ENCODE results near the gene FBXL7.
A peak's percentile ranks its signal among the peaks of the same experiment; 100 is the strongest.

Gene FBXL7

GRCh38 chr5:15499528-15500324 is at the start of gene FBXL7:
Gene FBXL7 (plus strand): TSS chr5:15500180.
- H3K4me3 ChIP-seq (replicated peaks in 1 of 2; ENCODE audit: low read depth in 2 of 2, low read length in 2 of 2) = peak within 1 kb of the TSS; percentile 80 to 96
- DNase-seq (ENCODE audit: low read depth in 2 of 2) = peak; percentile 80 to 84
- no peak for TF ChIP-seq CTCF (IDR thresholded peaks at IDR 0.05; ENCODE audit: low read depth, low read length)

- H3K4me3 ChIP-seq (replicated peaks in 1 of 2; ENCODE audit: low read depth in 2 of 2, low read length in 2 of 2) = no peak overlapping the region
- DNase-seq (ENCODE audit: low read depth in 2 of 2) = no peak
- TF ChIP-seq CTCF (IDR thresholded peaks at IDR 0.05; ENCODE audit: low read depth, low read length) = no peak
Observed at GRCh38 chr5:15450473-15450872, 49.5 kb upstream of the FBXL7 start.

- no peak for TF ChIP-seq CTCF (IDR thresholded peaks at IDR 0.05; ENCODE audit: low read depth, low read length)
- no peak for DNase-seq (ENCODE audit: low read depth in 2 of 2)
Observed at GRCh38 chr5:15450949-15451348, 49.0 kb upstream of the FBXL7 start.

GRCh38 chr5:15452030-15452429 is 48.0 kb upstream of the FBXL7 start:
- no peak for DNase-seq (ENCODE audit: low read depth in 2 of 2)
- no peak for TF ChIP-seq CTCF (IDR thresholded peaks at IDR 0.05; ENCODE audit: low read depth, low read length)
- no peak overlapping the region for H3K4me3 ChIP-seq (replicated peaks in 1 of 2; ENCODE audit: low read depth in 2 of 2, low read length in 2 of 2)

More at GRCh38 chr5:15450949-15451348, 49.0 kb upstream of the FBXL7 start:
- no peak overlapping the region for H3K4me3 ChIP-seq (replicated peaks in 1 of 2; ENCODE audit: low read depth in 2 of 2, low read length in 2 of 2)

GRCh38 chr5:15452781-15453180 is 47.2 kb upstream of the FBXL7 start:
- peak; percentile 5 to 48 for DNase-seq (ENCODE audit: low read depth in 2 of 2)
- TF ChIP-seq CTCF (IDR thresholded peaks at IDR 0.05; ENCODE audit: low read depth, low read length) = no peak
- no peak overlapping the region for H3K4me3 ChIP-seq (replicated peaks in 1 of 2; ENCODE audit: low read depth in 2 of 2, low read length in 2 of 2)

- no peak overlapping the region for H3K4me3 ChIP-seq (replicated peaks in 1 of 2; ENCODE audit: low read depth in 2 of 2, low read length in 2 of 2)
- no peak for TF ChIP-seq CTCF (IDR thresholded peaks at IDR 0.05; ENCODE audit: low read depth, low read length)
- no peak for DNase-seq (ENCODE audit: low read depth in 2 of 2)
Observed at GRCh38 chr5:15459200-15459599, 40.8 kb upstream of the FBXL7 start.
